HepG2 (cell line): ENCODE measurements around the gene JMJD1C. TPM values are rescaled to one million over a fixed set of nuclear protein-coding genes. Genes with fewer than 3 reads are reported as not detected.

ENCODE experiments used
- ATAC-seq: fragments of 200-7000 bp; cut with Tn5 transposase; 3 replicates; pipeline ENCODE4 v1.9.1; 2020; ENCODE audit warnings: mild to moderate bottlenecking, moderate library complexity
- BruUV-seq: library from RNA; stranded (reverse); fragments of 400-500 nt; replicated peaks from 2 replicates; lab custom pipeline; 2021; lab: Mats Ljungman, UMichigan
- CTCF ChIA-PET: fragments of 300-600 bp; formaldehyde crosslinking; extraction: SDS; loops from one replicate; lab custom pipeline; 2021; ENCODE audit warnings: low total read pairs, inconsistent platforms, low intra/inter-chr PET ratio; lab: Yijun Ruan, JAX
- POLR2A ChIA-PET: fragments of 350-600 bp; sonication (Branson Sonifier 250); formaldehyde crosslinking; loops from one replicate; lab custom pipeline; 2020; ENCODE audit warnings: antibody characterized with exemption, inconsistent platforms; lab: Yijun Ruan, JAX
- DNase-seq: peaks from one replicate; pipeline ENCODE4 v3.0.0-alpha.2; 2015; ENCODE audit warnings: low spot score
- FAIRE-seq: peaks from 3 replicates; lab custom pipeline; 2011; peaks lifted over from hg19 to GRCh38; lab: Jason Lieb, UNC
- H2AFZ ChIP-seq: one replicate; pipeline ENCODE4 v1.6.1; 2011; ENCODE audit warnings: low read length, inconsistent platforms
- H3K27ac ChIP-seq: fragments of 300-600 bp; 3 replicates; pipeline ENCODE4 v1.8.0; 2011; ENCODE audit warnings: mixed run types, mild to moderate bottlenecking, mixed read lengths, low read length, inconsistent platforms; ENCODE audit not compliant: insufficient read depth; ENCODE audit errors: extremely low read length
- H3K27me3 ChIP-seq, 2 experiments: fragments of 200-600 bp in 1 of 2; 2 replicates in 1 of 2; 3 replicates in 1 of 2; pipeline versions ENCODE4 v1.6.0 to v1.8.0; 2011; ENCODE audit warnings: low read length in 2 of 2, mild to moderate bottlenecking in 2 of 2, moderate library complexity in 2 of 2, inconsistent platforms in 1 of 2; ENCODE audit not compliant: insufficient read depth in 2 of 2, control insufficient read depth in 1 of 2
- H3K36me3 ChIP-seq, 2 experiments: fragments of 200-600 bp in 1 of 2; replicated peaks in 1 of 2; 2 replicates in 1 of 2; 3 replicates in 1 of 2; pipeline versions ENCODE4 v1.5.1 to v1.8.0; 2011; ENCODE audit warnings: low read length in 2 of 2, inconsistent platforms in 1 of 2; ENCODE audit not compliant: insufficient read depth in 2 of 2, control insufficient read depth in 1 of 2
- H3K4me1 ChIP-seq: 2 replicates; pipeline ENCODE4 v1.5.1; 2012; ENCODE audit warnings: low read length, inconsistent platforms; ENCODE audit not compliant: insufficient read depth
- H3K4me2 ChIP-seq: 2 replicates; pipeline ENCODE4 v1.6.0; 2011; ENCODE audit warnings: low read depth, low read length, inconsistent platforms
- H3K4me3 ChIP-seq, 3 experiments: fragments of 200-600 bp in 1 of 3; sonication (generic), shearing (Covaris generic) in 1 of 3; replicated peaks in 1 of 3; 2 replicates each; pipeline ENCODE4 v1.5.1; 2011 to 2016; ENCODE audit warnings: low read length in 3 of 3, inconsistent platforms in 2 of 3, low read depth in 2 of 3, mild to moderate bottlenecking in 2 of 3, control low read depth in 1 of 3, mixed read lengths in 1 of 3; ENCODE audit not compliant: insufficient read depth in 1 of 3
- H3K79me2 ChIP-seq: one replicate; pipeline ENCODE4 v1.6.1; 2011; ENCODE audit warnings: low read length, inconsistent platforms; ENCODE audit not compliant: insufficient read depth
- H3K9ac ChIP-seq: 2 replicates; pipeline ENCODE4 v1.6.0; 2011; ENCODE audit warnings: mild to moderate bottlenecking, low read depth, low read length, inconsistent platforms; ENCODE audit not compliant: insufficient read depth
- H3K9me3 ChIP-seq: 2 replicates; pipeline ENCODE4 v1.5.1; 2012; ENCODE audit warnings: mild to moderate bottlenecking, low read length
- H4K20me1 ChIP-seq: 2 replicates; pipeline ENCODE4 v1.6.0; 2011; ENCODE audit warnings: inconsistent platforms, mild to moderate bottlenecking, low read length, moderate library complexity; ENCODE audit not compliant: insufficient read depth
- CEBPB ChIP-seq: IDR thresholded peaks from 2 replicates; pipeline ENCODE4 v1.6.1; 2011; ENCODE audit warnings: low read depth, low read length, improper control_type of control experiment, borderline replicate concordance
- CEBPG ChIP-seq: IDR thresholded peaks from 2 replicates; pipeline ENCODE4 v1.6.1; 2016
- MAF1 ChIP-seq: sonication (generic); formaldehyde crosslinking; IDR thresholded peaks from 2 replicates; pipeline ENCODE4 v1.5.0; 2020; ENCODE audit warnings: missing genetic modification reagents, borderline replicate concordance
- MAFK ChIP-seq, 2 experiments: IDR thresholded peaks in 1 of 2; conservative IDR thresholded peaks in 1 of 2; 2 replicates each; pipeline ENCODE4 v1.6.1; 2011; ENCODE audit warnings: improper control_type of control experiment in 2 of 2, low read length in 2 of 2
- PREB ChIP-seq: sonication (generic); formaldehyde crosslinking; IDR thresholded peaks from 2 replicates; pipeline ENCODE4 v1.4.0; 2020; ENCODE audit warnings: missing genetic modification reagents
- WGBS: methylation state at CpG from one replicate; pipeline ENCODE4 v1.1.6; 2017; ENCODE audit warnings: low lambda C conversion rate; 5-methylcytosine and 5-hydroxymethylcytosine counted together
- in situ Hi-C: cut with HindIII; loops from 2 replicates; pipeline ENCODE4 v1.10.0; 2017; ENCODE audit warnings: low pct_unique_long_range_greater_than_20kb; ENCODE audit not compliant: extremely low pct_ligation_motif_present
- intact Hi-C: fragments of 100-400 bp; cut with micrococcal nuclease; formaldehyde crosslinking; loops from one replicate; pipeline ENCODE4 v1.10.0; 2022; ENCODE audit not compliant: unreplicated experiment
- polyA plus RNA-seq, 8 experiments: library from polyadenylated mRNA; depleted of rRNA in 3 of 8; stranded (reverse) in 7 of 8; unstranded in 1 of 8; fragments of >200 nt; fragmentation: Illumina TruSeq in 4 of 8; extraction: Trizol in 4 of 8; gene quantifications; 2 replicates each; pipeline versions ENCODE4 v1.2.1 to v1.2.3, GENCODE V29; 2011 to 2016; ENCODE audit warnings: low read depth in 4 of 8, missing spikeins in 1 of 8, mixed read lengths in 1 of 8; ENCODE audit not compliant: insufficient read depth in 1 of 8
- total RNA-seq, 5 experiments: library from RNA; depleted of rRNA; stranded (reverse); fragments of >200 nt; fragmentation: Illumina TruSeq; extraction: Trizol; gene quantifications; 2 replicates each; pipeline ENCODE4 v1.2.3, GENCODE V29; 2016; ENCODE audit warnings: low read depth in 1 of 5

Gene JMJD1C
- total and polyA plus RNA-seq, 2 of the 13 experiments (the other 11 are each of a cell fraction or from before 2014, with no cell fraction given) = 42.3 to 42.7 TPM

- FAIRE-seq (no peak), ATAC-seq (no peak), DNase-seq (no peak)
- CTCF ChIA-PET = no interaction called here
- POLR2A ChIA-PET = no interaction called here
- no TSS peak for BruUV-seq
- no peak overlapping the region for H3K4me3 ChIP-seq
- H3K9ac ChIP-seq = no peak overlapping the region
- in situ Hi-C loops = no loop called here
- no peaks in the 10 kb centered on the region for H3K9me3 ChIP-seq
- 94% methylated on average over 8 of the region's 8 CpGs for WGBS
- intact Hi-C loops = no loop called here
- peaks cover 76% of the 10 kb centered on the region for H3K79me2 ChIP-seq
- no peaks in the 10 kb centered on the region for H3K36me3 ChIP-seq
- no peak overlapping the region for H3K4me2 ChIP-seq
- peak; percentile 83 for TF ChIP-seq CEBPB
- TF ChIP-seq PREB (CRISPR knock-in tag) = no peak
- TF ChIP-seq CEBPG (CRISPR knock-in tag) = peak; percentile 69
- TF ChIP-seq, all 625 proteins: peak for 2
- Histone ChIP-seq H4K20me1 (peaks cover 9% of the 10 kb centered on the region; the same call in 1 of the 2 replicates), H3K27me3 (no peaks in the 10 kb centered on the region), H3K4me1 (peaks cover 31% of the 10 kb centered on the region), H3K27ac (no peak overlapping the region), H2AFZ (no peak overlapping the region)
Measured at GRCh38 chr10:63474488-63474887, 8.7 kb upstream of the JMJD1C start.

DNA sequence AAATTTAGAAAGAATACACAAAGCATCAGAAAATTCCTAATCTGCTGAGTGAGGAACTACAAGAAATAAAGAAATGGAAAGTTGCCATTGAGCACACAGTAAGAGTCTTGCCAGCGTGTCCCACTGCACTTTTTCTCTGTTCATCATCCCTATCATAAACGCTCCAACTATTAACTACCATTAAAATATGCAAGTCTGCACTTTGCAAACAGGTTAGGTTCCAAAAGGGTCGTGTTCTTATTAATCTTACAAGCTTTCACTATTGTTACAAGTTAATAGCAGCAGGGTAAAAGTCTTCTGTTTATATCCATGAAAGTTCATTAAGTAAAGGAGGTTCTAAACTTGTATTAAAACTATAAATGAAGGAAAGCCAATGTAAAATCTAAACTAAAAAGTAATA is 5.2 kb upstream of the JMJD1C start:
- POLR2A ChIA-PET = no interaction called here
- H2AFZ ChIP-seq = no peak overlapping the region
- no peak for FAIRE-seq
- peaks cover 34% of the 10 kb centered on the region for H3K4me1 ChIP-seq
- no peak overlapping the region for H3K4me3 ChIP-seq
- no peaks in the 10 kb centered on the region for H3K36me3 ChIP-seq
- BruUV-seq = no TSS peak
- 90% methylated on average over 3 of the region's 3 CpGs for WGBS
- no peak overlapping the region for H3K9ac ChIP-seq
- H4K20me1 ChIP-seq = peaks cover 5% of the 10 kb centered on the region; the same call in 1 of the 2 replicates
- no peak for ATAC-seq
- H3K27ac ChIP-seq = no peak overlapping the region
- TF ChIP-seq MAF1 (no peak), MAFK (conservative IDR thresholded peaks at IDR 0.05 in 1 of 2, IDR thresholded peaks at IDR 0.05 in 1 of 2; ENCODE audit: low read length in 2 of 2) (peak; percentile 34 to 49; a peak in 3 of 4 replicates)
- no peak for DNase-seq
- H3K9me3 ChIP-seq = no peaks in the 10 kb centered on the region
- in situ Hi-C loops (no loop called here), intact Hi-C loops (no loop called here)
- CTCF ChIA-PET = no interaction called here
- H3K79me2 ChIP-seq = peaks cover 75% of the 10 kb centered on the region
- H3K4me2 ChIP-seq = no peak overlapping the region
- H3K27me3 ChIP-seq = no peaks in the 10 kb centered on the region
